Measurements from ENCODE around the gene EIPR1.
"Not testable (repeated sequence)": the region's sequence is repeated elsewhere in the genome, so short reads cannot be mapped to it uniquely, and the experiment has no call there.

EIPR1 gene

GRCh38 chr2:3284657-3285630, 92.7 kb downstream of the EIPR1 start:
- no peak for DNase-seq

GRCh38 chr2:3283876-3284656, 93.6 kb downstream of the EIPR1 start:
- DNase-seq: not testable (repeated sequence)

- no peak for DNase-seq
These were observed 94.4 kb downstream of the EIPR1 start for GRCh38 chr2:3283206-3283605.

GRCh38 chr2:3282056-3282998, 95.3 kb downstream of the EIPR1 start:
- peak; percentile 59 to 89 for DNase-seq

- DNase-seq: no peak
These were observed 96.7 kb downstream of the EIPR1 start for GRCh38 chr2:3280683-3281520.

- no peak for DNase-seq
These were observed 97.4 kb downstream of the EIPR1 start for GRCh38 chr2:3280197-3280596.

- DNase-seq: no peak
These were observed 98.2 kb downstream of the EIPR1 start for GRCh38 chr2:3279236-3279960.

GRCh38 chr2:3278521-3279218, 98.9 kb downstream of the EIPR1 start:
- DNase-seq: no peak

GRCh38 chr2:3277748-3278520, 99.7 kb downstream of the EIPR1 start:
- no peak for DNase-seq

GRCh38 chr2:3277050-3277747, 100.4 kb downstream of the EIPR1 start:
- no peak for DNase-seq

- DNase-seq: no peak
These were observed 104.9 kb downstream of the EIPR1 start for GRCh38 chr2:3272761-3273160.

- DNase-seq: no peak
These were observed 107.5 kb downstream of the EIPR1 start for GRCh38 chr2:3270095-3270478.

- no peak for DNase-seq
These were observed 108.1 kb downstream of the EIPR1 start for GRCh38 chr2:3269425-3270094.

- DNase-seq: no peak
These were observed 109.0 kb downstream of the EIPR1 start for GRCh38 chr2:3268705-3269029.

- DNase-seq: no peak
These were observed 109.5 kb downstream of the EIPR1 start for GRCh38 chr2:3267869-3268704.

- no peak for DNase-seq
These were observed 110.4 kb downstream of the EIPR1 start for GRCh38 chr2:3266925-3267867.
